NCI-H2227 treated with DMSO at 0.1 percent for 48 hours (cell line): ENCODE data around the gene REL.
"Not testable (repeated sequence)": the region's sequence is repeated elsewhere in the genome, so short reads cannot be mapped to it uniquely, and the experiment has no call there.

Source experiments
- DNase-seq: peaks from one replicate; lab custom pipeline; 2025; lab: John Stamatoyannopoulos, UW

The REL gene

GRCh38 chr2:60926741-60927552 is 45.6 kb downstream of the REL start:
- DNase-seq: no peak

GRCh38 chr2:60932061-60932460 is 50.7 kb downstream of the REL start:
- DNase-seq: not testable (repeated sequence)

GRCh38 chr2:60932954-60933353 is 51.6 kb downstream of the REL start:
- no peak for DNase-seq

GRCh38 chr2:60934165-60934722 is 52.9 kb downstream of the REL start:
- DNase-seq: no peak

- DNase-seq: no peak
These were observed 55.4 kb downstream of the REL start for GRCh38 chr2:60936757-60937156.

GRCh38 chr2:60938301-60938700 is 56.9 kb downstream of the REL start:
- no peak for DNase-seq

GRCh38 chr2:60939622-60940021 is 58.2 kb downstream of the REL start:
- no peak for DNase-seq

GRCh38 chr2:60945341-60945740 is 64.0 kb downstream of the REL start:
- DNase-seq: no peak

- no peak for DNase-seq
These were observed 65.7 kb downstream of the REL start for GRCh38 chr2:60947056-60947455.

- no peak for DNase-seq
These were observed 66.8 kb downstream of the REL start for GRCh38 chr2:60948161-60948560.

- DNase-seq: no peak
These were observed 67.7 kb downstream of the REL start for GRCh38 chr2:60948926-60949579.

GRCh38 chr2:60954139-60954538 is 72.8 kb downstream of the REL start:
- DNase-seq: no peak

- no peak for DNase-seq
These were observed 75.8 kb downstream of the REL start for GRCh38 chr2:60957224-60957623.

- DNase-seq: no peak
These were observed 76.3 kb downstream of the REL start for GRCh38 chr2:60957643-60958042.

GRCh38 chr2:60958361-60958760 is 77.0 kb downstream of the REL start:
- no peak for DNase-seq

- DNase-seq: no peak
These were observed 77.4 kb downstream of the REL start for GRCh38 chr2:60958800-60959199.

- DNase-seq: no peak
These were observed 78.1 kb downstream of the REL start for GRCh38 chr2:60959501-60959900.

GRCh38 chr2:60960706-60961105 is 79.3 kb downstream of the REL start:
- no peak for DNase-seq

- no peak for DNase-seq
These were observed 80.1 kb downstream of the REL start for GRCh38 chr2:60961457-60961856.

- DNase-seq: no peak
These were observed 81.2 kb downstream of the REL start for GRCh38 chr2:60962528-60962927.

GRCh38 chr2:60963190-60963589 is 81.8 kb downstream of the REL start:
- DNase-seq: no peak

- DNase-seq: no peak
These were observed 83.5 kb downstream of the REL start for GRCh38 chr2:60964651-60965498.

- DNase-seq: no peak
These were observed 84.1 kb downstream of the REL start for GRCh38 chr2:60965499-60965785.
